HG02938 (cell line): ENCODE measurements around the gene LIG3.
"Not testable (repeated sequence)": the region's sequence is repeated elsewhere in the genome, so short reads cannot be mapped to it uniquely, and the experiment has no call there.

Experiments
- ATAC-seq: cut with Tn5 transposase; IDR thresholded peaks from one replicate; pipeline ENCODE4 v1.9.1; 2021; ENCODE audit warnings: mild to moderate bottlenecking, moderate library complexity; ENCODE audit not compliant: unreplicated experiment

The LIG3 gene

GRCh38 chr17:34980353-34980680 lies at the start of gene LIG3:
Gene LIG3, plus strand, starts transcription at chr17:34980512. Its CDS starts 2,494 bp downstream, at chr17:34983006.
- peak; percentile 68 for ATAC-seq

- ATAC-seq: not testable (repeated sequence)
Observed at GRCh38 chr17:34950780-34951179, 29.5 kb upstream of the LIG3 start.

- ATAC-seq: no peak
Observed at GRCh38 chr17:34958438-34958837, 21.9 kb upstream of the LIG3 start.

GRCh38 chr17:34961093-34961911 lies 19.0 kb upstream of the LIG3 start, which contains the start of the genes CCT6B and ZNF830:
Gene CCT6B, minus strand, starts transcription at chr17:34961460. Its CDS starts 67 bp downstream, at chr17:34961393.
Gene ZNF830, plus strand, starts transcription at chr17:34961540. Its CDS starts 27 bp downstream, at chr17:34961567.
- peak; percentile 78 for ATAC-seq

- ATAC-seq: no peak
Observed at GRCh38 chr17:34974179-34974578, 6.1 kb upstream of the LIG3 start.

GRCh38 chr17:34974794-34975785 lies 5.2 kb upstream of the LIG3 start:
- no peak for ATAC-seq

GRCh38 chr17:34979153-34979552 lies 1.2 kb upstream of the LIG3 start:
- no peak for ATAC-seq

- no peak for ATAC-seq
Observed at GRCh38 chr17:34979650-34980352, 511 bp upstream of the LIG3 start.

GRCh38 chr17:34980681-34981537 lies 597 bp downstream of the LIG3 start:
- peak; percentile 76 for ATAC-seq

GRCh38 chr17:34981538-34982241 lies 1.4 kb downstream of the LIG3 start:
- ATAC-seq: no peak

GRCh38 chr17:34987232-34987631 lies 6.9 kb downstream of the LIG3 start:
- ATAC-seq: no peak

GRCh38 chr17:34988644-34989043 lies 8.3 kb downstream of the LIG3 start:
- ATAC-seq: no peak

GRCh38 chr17:34989473-34989872 lies 9.2 kb downstream of the LIG3 start:
- ATAC-seq: no peak

GRCh38 chr17:34990921-34991365 lies 10.6 kb downstream of the LIG3 start:
- no peak for ATAC-seq

GRCh38 chr17:34991606-34992005 lies 11.3 kb downstream of the LIG3 start:
- ATAC-seq: no peak

- no peak for ATAC-seq
Observed at GRCh38 chr17:34993031-34993430, 12.7 kb downstream of the LIG3 start.

- ATAC-seq: no peak
Observed at GRCh38 chr17:34996422-34997285, 16.3 kb downstream of the LIG3 start.

GRCh38 chr17:34997355-34997862 lies 17.1 kb downstream of the LIG3 start:
- ATAC-seq: no peak
